Motor neuron (in vitro differentiated cells): ENCODE results near the gene SHD. TPM values are rescaled to one million over a fixed set of nuclear protein-coding genes. Genes with fewer than 3 reads are reported as not detected.

Source experiments
- ATAC-seq, 8 experiments: fragments of 200-7000 bp; cut with Tn5 transposase; replicated peaks in 6 of 8; 2 replicates each; pipeline ENCODE4 v1.8.0; 2021; ENCODE audit warnings: mild to moderate bottlenecking in 8 of 8, moderate library complexity in 8 of 8
- H3K27ac ChIP-seq, 2 donors: fragments of 250-450 bp; sonication (Bioruptor Pico); 2 replicates each; pipeline ENCODE4 v1.9.0; 2021; ENCODE audit warnings: antibody characterized with exemption in 2 of 2, mild to moderate bottlenecking in 2 of 2, moderate library complexity in 1 of 2
- H3K4me1 ChIP-seq, 2 donors: fragments of 250-450 bp; sonication (Bioruptor Pico); replicated peaks in 1 of 2; 2 replicates each; pipeline ENCODE4 v1.6.1; 2021; ENCODE audit warnings: antibody characterized with exemption in 2 of 2, mild to moderate bottlenecking in 2 of 2, moderate library complexity in 1 of 2
- H3K4me3 ChIP-seq, 5 donors: fragments of 250-450 bp; sonication (Bioruptor Pico); 2 replicates each; pipeline ENCODE4 v1.9.0; 2021; ENCODE audit warnings: antibody characterized with exemption in 5 of 5, mild to moderate bottlenecking in 5 of 5, moderate library complexity in 4 of 5
- WGBS, 10 experiments: fragments of 450-650 bp; shearing (Covaris generic); methylation state at CpG; one replicate each; pipeline ENCODE4 v1.0.0; 2022; 5-methylcytosine and 5-hydroxymethylcytosine counted together
- in situ Hi-C, 9 experiments: fragments of 400-800 bp; cut with MboI; loops; one replicate each; pipeline ENCODE4 v1.15.0; 2021; ENCODE audit warnings: low sequenced_read_pairs in 9 of 9, low pct_unique_long_range_greater_than_20kb in 2 of 9; ENCODE audit not compliant: unreplicated experiment in 9 of 9
- total RNA-seq, 8 experiments: library from RNA; unstranded; fragments of 300-600 nt; gene quantifications; 2 replicates each; pipeline versions ENCODE4 v1.2.3 to v1.2.4, GENCODE V29; 2022

Gene SHD
- total RNA-seq, 8 experiments from 2014 or later, result 0.21 to 52.7 (median 28.5) TPM; not detected in 1

- in situ Hi-C loops, result no loop called here
- no peak for ATAC-seq
- WGBS, 10 experiments, result 0 to 67% (median 30%) methylated on average over 1 to 2 of the region's 10 CpGs; no CpG with 5 or more reads in 6 of the 10 experiments
- H3K4me3 ChIP-seq, result no peak overlapping the region
- H3K4me1 ChIP-seq, result peaks cover 11 to 16% of the 10 kb centered on the region in 2 donors
- H3K27ac ChIP-seq, result no peak overlapping the region
These were observed 15.3 kb downstream of the SHD start for GRCh38 chr19:4294389-4294788.

GRCh38 chr19:4295972-4296771, 17.1 kb downstream of the SHD start:
- ATAC-seq, result peak; percentile 25 to 82 (median 67)
- Histone ChIP-seq H3K4me1 (peaks cover 6% of the 10 kb centered on the region in 2 donors), H3K27ac (no peak overlapping the region), H3K4me3 (no peak overlapping the region)
- in situ Hi-C loops, result no loop called here
- 20 to 100% (median 68%) methylated on average over 1 to 6 of the region's 14 CpGs; no CpG with 5 or more reads in 3 of the 10 experiments for WGBS, 10 experiments

- WGBS, 10 experiments, result 31 to 80% (median 69%) methylated on average over 2 to 9 of the region's 27 CpGs; no CpG with 5 or more reads in 4 of the 10 experiments
- in situ Hi-C loops, result no loop called here
- peaks cover 2 to 11% of the 10 kb centered on the region in 2 donors for H3K4me1 ChIP-seq
- H3K4me3 ChIP-seq, result no peak overlapping the region
- no peak for ATAC-seq
- no peak overlapping the region for H3K27ac ChIP-seq
These were observed 19.1 kb downstream of the SHD start for GRCh38 chr19:4297901-4298809.

GRCh38 chr19:4298810-4299550, 19.9 kb downstream of the SHD start:
- in situ Hi-C loops, result no loop called here
- H3K27ac ChIP-seq, result no peak overlapping the region
- peaks cover 2 to 11% of the 10 kb centered on the region in 2 donors for H3K4me1 ChIP-seq
- no peak overlapping the region for H3K4me3 ChIP-seq
- no peak for ATAC-seq
- 40 to 100% (median 70%) methylated on average over 1 to 3 of the region's 8 CpGs; no CpG with 5 or more reads in 3 of the 10 experiments for WGBS, 10 experiments

GRCh38 chr19:4300589-4300988, 21.5 kb downstream of the SHD start:
- Histone ChIP-seq H3K4me1 (peaks cover 2 to 11% of the 10 kb centered on the region in 2 donors), H3K27ac (no peak overlapping the region), H3K4me3 (no peak overlapping the region)
- in situ Hi-C loops, result no loop called here
- no peak for ATAC-seq
- 95% methylated on average over 3 of the region's 3 CpGs; no CpG with 5 or more reads in 9 of the 10 experiments for WGBS, 10 experiments

- no peak for ATAC-seq
- peaks cover 0 to 11% of the 10 kb centered on the region in 2 donors for H3K4me1 ChIP-seq
- H3K4me3 ChIP-seq, result no peak overlapping the region
- 25 to 79% (median 52%) methylated on average over 3 to 10 of the region's 13 CpGs; no CpG with 5 or more reads in 1 of the 10 experiments for WGBS, 10 experiments
- H3K27ac ChIP-seq, result no peak overlapping the region
- in situ Hi-C loops, result no loop called here
These were observed 22.6 kb downstream of the SHD start for GRCh38 chr19:4301590-4302242.

GRCh38 chr19:4302243-4302640, 23.2 kb downstream of the SHD start, which contains the start of gene TMIGD2:
TSS of gene TMIGD2 (minus strand) at chr19:4302389. CDS start at chr19:4302385, 4 bp downstream.
- H3K4me3 ChIP-seq, result no peak within 1 kb of the TSS
- ATAC-seq, result no peak
- H3K4me1 ChIP-seq, result peaks cover 0 to 11% of the 10 kb centered on the region in 2 donors
- in situ Hi-C loops, result no loop called here
- 60% methylated on average over 1 of the region's 8 CpGs; no CpG with 5 or more reads in 8 of the 10 experiments for WGBS, 10 experiments
- H3K27ac ChIP-seq, result no peak within 1 kb of the TSS

- in situ Hi-C loops, result no loop called here
- Histone ChIP-seq H3K27ac (no peak overlapping the region), H3K4me3 (peak overlapping the region; percentile 40 to 76 (median 47)), H3K4me1 (peaks cover 0 to 11% of the 10 kb centered on the region in 2 donors)
- no peak for ATAC-seq
- WGBS, 10 experiments, result 0 to 100% (median 40%) methylated on average over 1 to 4 of the region's 18 CpGs; no CpG with 5 or more reads in 5 of the 10 experiments
These were observed 24.9 kb downstream of the SHD start for GRCh38 chr19:4303819-4304537.

GRCh38 chr19:4304538-4305256, 25.6 kb downstream of the SHD start, which contains the start of gene FSD1:
TSS of gene FSD1 (plus strand) at chr19:4304598. CDS start at chr19:4304747, 149 bp downstream.
- Histone ChIP-seq H3K27ac (no peak within 1 kb of the TSS), H3K4me3 (peak within 1 kb of the TSS; percentile 40 to 76 (median 47)), H3K4me1 (peaks cover 0 to 11% of the 10 kb centered on the region in 2 donors)
- WGBS, 10 experiments, result no CpG with 5 or more reads among the region's 63 CpGs
- peak; percentile 91 to 99 (median 95) for ATAC-seq
- in situ Hi-C loops, result no loop called here

- no peak for ATAC-seq
- WGBS, 10 experiments, result 97 to 100% (median 100%) methylated on average over 1 to 4 of the region's 7 CpGs; no CpG with 5 or more reads in 7 of the 10 experiments
- Histone ChIP-seq H3K4me3 (peak overlapping the region in 4 of 5 donors; percentile 15 to 56 (median 26)), H3K4me1 (peaks cover 0 to 11% of the 10 kb centered on the region in 2 donors), H3K27ac (no peak overlapping the region)
- in situ Hi-C loops, result no loop called here
These were observed 26.2 kb downstream of the SHD start for GRCh38 chr19:4305257-4305612.

- 60 to 100% (median 83%) methylated on average over 1 to 6 of the region's 16 CpGs; no CpG with 5 or more reads in 5 of the 10 experiments for WGBS, 10 experiments
- Histone ChIP-seq H3K4me3 (no peak overlapping the region), H3K27ac (no peak overlapping the region), H3K4me1 (peaks cover 0 to 11% of the 10 kb centered on the region in 2 donors)
- no peak for ATAC-seq
- in situ Hi-C loops, result no loop called here
These were observed 26.6 kb downstream of the SHD start for GRCh38 chr19:4305659-4306058.
